Endothelial cell of umbilical vein (primary cell): ENCODE results near the gene ZNF776. TPM values are rescaled to one million over a fixed set of nuclear protein-coding genes. Genes with fewer than 3 reads are reported as not detected.
"Not testable (repeated sequence)": the region's sequence is repeated elsewhere in the genome, so short reads cannot be mapped to it uniquely, and the experiment has no call there.

Source experiments
- BruUV-seq: library from RNA; stranded (reverse); fragments of 400-500 nt; replicated peaks from 2 replicates; lab custom pipeline; 2021; lab: Mats Ljungman, UMichigan
- CTCF ChIA-PET: fragments of 300-600, 350-600 bp; sonication (Branson Sonifier 250); formaldehyde crosslinking; loops from one replicate; lab custom pipeline; 2021; ENCODE audit warnings: antibody characterized with exemption, inconsistent platforms; lab: Charles Lee
- POLR2A ChIA-PET: fragments of 300-600, 350-600 bp; sonication (Branson Sonifier 250); formaldehyde crosslinking; loops from one replicate; lab custom pipeline; 2021; ENCODE audit warnings: antibody characterized with exemption, inconsistent platforms; lab: Charles Lee
- DNase-seq: peaks from one replicate; pipeline ENCODE4 v3.0.0-alpha.2; 2011; ENCODE audit warnings: low read depth, low spot score
- FAIRE-seq: peaks from 2 replicates; lab custom pipeline; 2011; peaks lifted over from hg19 to GRCh38; lab: Jason Lieb, UNC
- H2AFZ ChIP-seq: 2 replicates; pipeline ENCODE4 v1.6.0; 2012; ENCODE audit warnings: low read depth, low read length, control low read depth, inconsistent platforms
- H3K27ac ChIP-seq: 2 replicates; pipeline ENCODE4 v1.5.1; 2011; ENCODE audit warnings: low read depth, mild to moderate bottlenecking, control low read depth, low read length, moderate library complexity; ENCODE audit not compliant: insufficient read depth
- H3K27me3 ChIP-seq, 2 experiments: 2 replicates each; pipeline versions ENCODE4 v1.6.0 to v1.6.1; 2011; ENCODE audit warnings: low read length in 2 of 2, mixed read lengths in 1 of 2; ENCODE audit not compliant: control insufficient read depth in 2 of 2, insufficient read depth in 2 of 2
- H3K36me3 ChIP-seq, 2 experiments: 2 replicates in 1 of 2; 3 replicates in 1 of 2; pipeline ENCODE4 v1.5.1; 2011; ENCODE audit warnings: low read length in 2 of 2, mild to moderate bottlenecking in 1 of 2, moderate library complexity in 1 of 2; ENCODE audit not compliant: control insufficient read depth in 2 of 2, insufficient read depth in 2 of 2; ENCODE audit errors: extremely low read depth in 1 of 2
- H3K4me1 ChIP-seq: 3 replicates; pipeline ENCODE4 v1.5.1; 2011; ENCODE audit warnings: mild to moderate bottlenecking, low read length; ENCODE audit not compliant: control insufficient read depth, insufficient read depth; ENCODE audit errors: extremely low read depth
- H3K4me2 ChIP-seq: 2 replicates; pipeline ENCODE4 v1.6.1; 2011; ENCODE audit warnings: low read length, control low read depth, mixed read lengths; ENCODE audit not compliant: insufficient read depth
- H3K4me3 ChIP-seq, 3 experiments: fragments of 200-600 bp in 1 of 3; sonication (generic), shearing (Covaris generic) in 1 of 3; replicated peaks in 1 of 3; 2 replicates each; pipeline ENCODE4 v1.5.1; 2011 to 2016; ENCODE audit warnings: control low read depth in 3 of 3, low read length in 3 of 3, mild to moderate bottlenecking in 2 of 3, inconsistent platforms in 1 of 3, low read depth in 1 of 3, moderate library complexity in 1 of 3; ENCODE audit not compliant: insufficient read depth in 1 of 3
- H3K79me2 ChIP-seq: 2 replicates; pipeline ENCODE4 v1.6.0; 2012; ENCODE audit warnings: low read length, inconsistent platforms; ENCODE audit not compliant: control insufficient read depth, insufficient read depth
- H3K9ac ChIP-seq: replicated peaks from 2 replicates; pipeline ENCODE3; 2011; ENCODE audit warnings: low read length, control low read depth; ENCODE audit not compliant: insufficient read depth; ENCODE audit errors: extremely low read depth
- H3K9me1 ChIP-seq: replicated peaks from 3 replicates; pipeline ENCODE4 v1.6.0; 2011; ENCODE audit warnings: mild to moderate bottlenecking, low read length; ENCODE audit not compliant: control insufficient read depth, insufficient read depth; ENCODE audit errors: extremely low read depth
- H3K9me3 ChIP-seq: replicated peaks from 2 replicates; pipeline ENCODE4 v1.5.1; 2012; ENCODE audit warnings: low read length, inconsistent platforms; ENCODE audit not compliant: control insufficient read depth, insufficient read depth
- H4K20me1 ChIP-seq: replicated peaks from 2 replicates; pipeline ENCODE3; 2011; ENCODE audit warnings: mild to moderate bottlenecking, low read length; ENCODE audit not compliant: control insufficient read depth, insufficient read depth; ENCODE audit errors: extremely low read depth
- EZH2 ChIP-seq: IDR thresholded peaks from 2 replicates; pipeline ENCODE4 v1.6.1; 2012; ENCODE audit warnings: borderline replicate concordance, low read depth, mild to moderate bottlenecking, moderate library complexity, low read length, inconsistent platforms; ENCODE audit not compliant: severe bottlenecking
- FOS ChIP-seq: IDR thresholded peaks from 2 replicates; pipeline ENCODE4 v1.6.1; 2011; ENCODE audit warnings: mild to moderate bottlenecking, low read length, moderate library complexity, borderline replicate concordance; ENCODE audit not compliant: insufficient read depth
- JUN ChIP-seq: IDR thresholded peaks from 2 replicates; pipeline ENCODE4 v1.6.1; 2011; ENCODE audit warnings: borderline replicate concordance, low read depth; ENCODE audit not compliant: insufficient read length, insufficient read depth
- dilution Hi-C: fragments of 300-500 bp; cut with MboI; formaldehyde crosslinking; loops from one replicate; pipeline ENCODE4 v1.15.0; 2019; ENCODE audit warnings: low sequenced_read_pairs; ENCODE audit not compliant: extremely low pct_ligation_motif_present
- intact Hi-C: fragments of 100-400 bp; cut with micrococcal nuclease; formaldehyde crosslinking; loops from one replicate; pipeline ENCODE4 v1.10.0; 2022
- polyA plus RNA-seq, 4 experiments: library from polyadenylated mRNA; depleted of rRNA in 3 of 4; stranded (reverse) in 3 of 4; unstranded in 1 of 4; fragments of >200 nt; gene quantifications; 2 replicates each; pipeline versions ENCODE4 v1.2.1 to v1.2.3, GENCODE V29; 2011 to 2012; ENCODE audit warnings: missing spikeins in 1 of 4
- total RNA-seq: library from RNA; stranded (reverse); gene quantifications from 2 replicates; pipeline ENCODE4 v1.2.3, GENCODE V29; 2021
- TF ChIP-seq, protein P1 (sequence below), 2 donors: IDR thresholded peaks; 1 replicate in 1 of 2; 2 replicates in 1 of 2; pipeline ENCODE4 v1.5.1; 2011; ENCODE audit warnings: low read length in 2 of 2, mild to moderate bottlenecking in 2 of 2, moderate library complexity in 2 of 2, control low read depth in 1 of 2, inconsistent platforms in 1 of 2, low read depth in 1 of 2; ENCODE audit not compliant: insufficient read depth in 1 of 2; ENCODE audit errors: extremely low read depth in 1 of 2

ZNF776 gene
- total and polyA plus RNA-seq, 2 donors (not counting 3 experiments of a cell fraction or from before 2014, with no cell fraction given): 5.7 to 12.1 TPM

DNA sequence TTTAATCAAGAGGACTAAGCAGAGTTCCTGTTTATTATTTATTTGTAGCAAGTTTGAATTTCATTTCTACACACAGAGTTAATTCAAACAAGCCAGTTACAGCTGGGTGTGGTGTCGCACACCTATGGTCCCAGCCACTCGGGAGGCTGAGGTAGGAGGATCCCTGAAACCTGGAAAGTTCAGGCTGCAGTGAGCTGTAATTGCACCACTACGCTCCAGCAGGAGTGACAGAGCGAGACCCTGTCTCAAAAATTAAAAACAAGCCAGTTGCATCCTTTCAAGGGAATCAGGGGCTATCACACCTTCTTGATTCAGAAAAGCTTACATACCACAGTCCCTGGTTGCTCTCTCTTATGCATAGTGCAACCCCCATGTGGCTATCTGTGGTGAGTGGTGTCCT lies 42.7 kb downstream of the ZNF776 start:
- BruUV-seq: no TSS peak
- Histone ChIP-seq H3K27ac (no peak overlapping the region), H3K9me1 (no peaks in the 10 kb centered on the region), H3K9me3 (no peaks in the 10 kb centered on the region), H3K4me2 (no peak overlapping the region), H3K4me3 (no peak overlapping the region), H3K36me3 (no peaks in the 10 kb centered on the region), H3K4me1 (no peaks in the 10 kb centered on the region), H4K20me1 (no peaks in the 10 kb centered on the region), H2AFZ (no peak overlapping the region), H3K79me2 (no peaks in the 10 kb centered on the region), H3K27me3 (no peaks in the 10 kb centered on the region), H3K9ac (no peak overlapping the region)
- TF ChIP-seq FOS: no peak
- no peak for TF ChIP-seq JUN
- TF ChIP-seq, protein P1, sequence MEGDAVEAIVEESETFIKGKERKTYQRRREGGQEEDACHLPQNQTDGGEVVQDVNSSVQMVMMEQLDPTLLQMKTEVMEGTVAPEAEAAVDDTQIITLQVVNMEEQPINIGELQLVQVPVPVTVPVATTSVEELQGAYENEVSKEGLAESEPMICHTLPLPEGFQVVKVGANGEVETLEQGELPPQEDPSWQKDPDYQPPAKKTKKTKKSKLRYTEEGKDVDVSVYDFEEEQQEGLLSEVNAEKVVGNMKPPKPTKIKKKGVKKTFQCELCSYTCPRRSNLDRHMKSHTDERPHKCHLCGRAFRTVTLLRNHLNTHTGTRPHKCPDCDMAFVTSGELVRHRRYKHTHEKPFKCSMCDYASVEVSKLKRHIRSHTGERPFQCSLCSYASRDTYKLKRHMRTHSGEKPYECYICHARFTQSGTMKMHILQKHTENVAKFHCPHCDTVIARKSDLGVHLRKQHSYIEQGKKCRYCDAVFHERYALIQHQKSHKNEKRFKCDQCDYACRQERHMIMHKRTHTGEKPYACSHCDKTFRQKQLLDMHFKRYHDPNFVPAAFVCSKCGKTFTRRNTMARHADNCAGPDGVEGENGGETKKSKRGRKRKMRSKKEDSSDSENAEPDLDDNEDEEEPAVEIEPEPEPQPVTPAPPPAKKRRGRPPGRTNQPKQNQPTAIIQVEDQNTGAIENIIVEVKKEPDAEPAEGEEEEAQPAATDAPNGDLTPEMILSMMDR (IDR thresholded peaks at IDR 0.05; ENCODE audit: extremely low read depth in 1 of 2, insufficient read depth in 1 of 2, low read depth in 1 of 2, low read length in 2 of 2): no peak
- TF ChIP-seq EZH2: no peak
- dilution Hi-C loops (no loop called here), intact Hi-C loops (no loop called here)
- CTCF ChIA-PET: no interaction called here
- no peak for DNase-seq
- FAIRE-seq: no peak
- POLR2A ChIA-PET: no interaction called here

DNA sequence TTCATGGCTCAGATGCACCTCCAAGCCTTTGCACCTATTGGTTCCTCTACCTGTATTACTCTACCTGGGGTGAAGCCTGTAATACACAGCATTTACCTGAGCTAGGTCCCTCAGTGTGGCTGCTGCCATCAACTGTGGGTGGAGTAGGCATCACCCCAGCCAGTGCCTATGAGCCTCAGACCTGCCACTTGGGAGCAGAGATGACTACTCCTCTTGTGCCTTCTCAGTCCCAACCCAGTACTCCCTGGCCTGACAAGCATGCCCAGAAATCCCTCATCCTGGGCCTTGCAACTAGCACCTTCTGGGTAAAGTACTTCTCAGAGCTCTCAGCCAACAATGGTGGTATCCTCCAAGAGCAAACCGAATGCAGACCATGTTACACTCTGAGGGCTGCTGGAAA lies 50.0 kb downstream of the ZNF776 start:
- H3K9me3 ChIP-seq, H3K27me3 ChIP-seq, H2AFZ ChIP-seq, H3K4me2 ChIP-seq, POLR2A ChIA-PET, H3K4me3 ChIP-seq, intact Hi-C loops, H3K9me1 ChIP-seq, CTCF ChIA-PET, H3K79me2 ChIP-seq, H3K36me3 ChIP-seq, H3K27ac ChIP-seq, FAIRE-seq, H4K20me1 ChIP-seq, DNase-seq, H3K4me1 ChIP-seq, dilution Hi-C loops, H3K9ac ChIP-seq, BruUV-seq: not testable (repeated sequence)
